Mammary epithelial cell (primary cell): Measurements from ENCODE around the gene EIF4EBP3.

Experiments used
- EZH2 ChIP-seq: IDR thresholded peaks from 2 replicates; pipeline ENCODE4 v1.6.1; 2012; ENCODE audit warnings: low read length, inconsistent platforms, borderline replicate concordance
- TF ChIP-seq, protein P1 (sequence below), 2 donors: IDR thresholded peaks in 1 of 2; conservative IDR thresholded peaks in 1 of 2; 2 replicates each; pipeline ENCODE4 v1.5.1; 2011 to 2012; ENCODE audit warnings: inconsistent platforms in 2 of 2, low read length in 2 of 2, mild to moderate bottlenecking in 2 of 2, control low read depth in 1 of 2, low read depth in 1 of 2; ENCODE audit not compliant: insufficient read depth in 1 of 2; ENCODE audit errors: extremely low read depth in 1 of 2

DNA sequence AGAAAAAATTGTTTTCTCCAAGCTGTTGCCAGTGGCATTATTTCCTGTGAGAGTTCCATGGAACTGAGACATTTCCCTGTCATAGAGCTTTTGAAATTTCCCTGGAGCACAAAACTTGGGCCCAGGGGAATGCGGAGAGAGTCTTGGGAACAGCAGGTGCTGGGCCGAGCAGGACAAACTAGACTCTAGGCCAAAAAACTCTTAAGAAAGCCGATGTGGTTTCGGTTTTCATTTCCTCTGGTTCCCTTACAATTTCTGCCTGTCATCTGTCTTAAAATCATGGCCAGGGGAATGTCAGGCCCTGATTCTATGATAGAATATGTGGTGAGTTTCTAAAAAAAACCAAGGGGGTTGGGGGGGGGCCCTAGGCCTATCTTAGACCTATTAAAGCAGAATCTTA is 21.7 kb downstream of the EIF4EBP3 start:
- TF ChIP-seq, protein P1, sequence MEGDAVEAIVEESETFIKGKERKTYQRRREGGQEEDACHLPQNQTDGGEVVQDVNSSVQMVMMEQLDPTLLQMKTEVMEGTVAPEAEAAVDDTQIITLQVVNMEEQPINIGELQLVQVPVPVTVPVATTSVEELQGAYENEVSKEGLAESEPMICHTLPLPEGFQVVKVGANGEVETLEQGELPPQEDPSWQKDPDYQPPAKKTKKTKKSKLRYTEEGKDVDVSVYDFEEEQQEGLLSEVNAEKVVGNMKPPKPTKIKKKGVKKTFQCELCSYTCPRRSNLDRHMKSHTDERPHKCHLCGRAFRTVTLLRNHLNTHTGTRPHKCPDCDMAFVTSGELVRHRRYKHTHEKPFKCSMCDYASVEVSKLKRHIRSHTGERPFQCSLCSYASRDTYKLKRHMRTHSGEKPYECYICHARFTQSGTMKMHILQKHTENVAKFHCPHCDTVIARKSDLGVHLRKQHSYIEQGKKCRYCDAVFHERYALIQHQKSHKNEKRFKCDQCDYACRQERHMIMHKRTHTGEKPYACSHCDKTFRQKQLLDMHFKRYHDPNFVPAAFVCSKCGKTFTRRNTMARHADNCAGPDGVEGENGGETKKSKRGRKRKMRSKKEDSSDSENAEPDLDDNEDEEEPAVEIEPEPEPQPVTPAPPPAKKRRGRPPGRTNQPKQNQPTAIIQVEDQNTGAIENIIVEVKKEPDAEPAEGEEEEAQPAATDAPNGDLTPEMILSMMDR (conservative IDR thresholded peaks at IDR 0.05 in 1 of 2, IDR thresholded peaks at IDR 0.05 in 1 of 2; ENCODE audit: extremely low read depth in 1 of 2, insufficient read depth in 1 of 2, low read depth in 1 of 2, low read length in 2 of 2) = no peak
- TF ChIP-seq EZH2 = no peak
